Stimulated activated CD4-positive, alpha-beta T cell treated with anti-CD3 and anti-CD28 coated beads, Interleukin-4, amount 100 ng/mL, for 24 hours (primary cell): ENCODE measurements around the gene TANC1.
A peak's percentile ranks its signal among the peaks of the same experiment; 100 is the strongest.

ENCODE experiments used
- DNase-seq: peaks from one replicate; pipeline ENCODE4 v3.0.0-alpha.2; 2020

TANC1 gene

GRCh38 chr2:159208438-159208837 lies 240.0 kb downstream of the TANC1 start:
- no peak for DNase-seq

- peak; percentile 14 for DNase-seq
Measured at GRCh38 chr2:159209341-159210306, 241.2 kb downstream of the TANC1 start.

GRCh38 chr2:159211447-159212396 lies 243.3 kb downstream of the TANC1 start:
- DNase-seq, result no peak

GRCh38 chr2:159213296-159213695 lies 244.9 kb downstream of the TANC1 start:
- DNase-seq, result no peak

- no peak for DNase-seq
Measured at GRCh38 chr2:159214325-159214865, 246.0 kb downstream of the TANC1 start.

GRCh38 chr2:159215116-159215515 lies 246.7 kb downstream of the TANC1 start:
- no peak for DNase-seq

- no peak for DNase-seq
Measured at GRCh38 chr2:159217676-159218075, 249.2 kb downstream of the TANC1 start.

- no peak for DNase-seq
Measured at GRCh38 chr2:159218389-159218788, 249.9 kb downstream of the TANC1 start.

GRCh38 chr2:159219394-159219998 lies 251.1 kb downstream of the TANC1 start:
- no peak for DNase-seq

- DNase-seq, result no peak
Measured at GRCh38 chr2:159224061-159224813, 255.8 kb downstream of the TANC1 start.

- DNase-seq, result no peak
Measured at GRCh38 chr2:159225025-159226016, 256.9 kb downstream of the TANC1 start.

- DNase-seq, result no peak
Measured at GRCh38 chr2:159226059-159226461, 257.6 kb downstream of the TANC1 start.

GRCh38 chr2:159226608-159227385 lies 258.4 kb downstream of the TANC1 start:
- DNase-seq, result no peak

- DNase-seq, result no peak
Measured at GRCh38 chr2:159227467-159227866, 259.0 kb downstream of the TANC1 start.

- no peak for DNase-seq
Measured at GRCh38 chr2:159228081-159228581, 259.7 kb downstream of the TANC1 start.

- no peak for DNase-seq
Measured at GRCh38 chr2:159229476-159230144, 261.2 kb downstream of the TANC1 start.

GRCh38 chr2:159230145-159230877 lies 261.9 kb downstream of the TANC1 start:
- no peak for DNase-seq

- no peak for DNase-seq
Measured at GRCh38 chr2:159232456-159233170, 264.2 kb downstream of the TANC1 start.
